SH-SY5Y (cell line): Measurements from ENCODE around the gene NR6A1.

ENCODE experiments used
- GATA2 ChIP-seq: IDR thresholded peaks from 2 replicates; pipeline ENCODE4 v1.6.1; 2011; ENCODE audit warnings: mild to moderate bottlenecking, low read depth, low read length
- GATA3 ChIP-seq: IDR thresholded peaks from 2 replicates; pipeline ENCODE4 v1.6.1; 2011; ENCODE audit warnings: low read depth, mild to moderate bottlenecking, low read length, moderate library complexity

GRCh38 chr9:124491049-124491975 is 279.8 kb downstream of the NR6A1 start:
- TF ChIP-seq GATA3 (no peak), GATA2 (no peak)
